Measurements from ENCODE around the gene TOP1. TPM values are rescaled to one million over a fixed set of nuclear protein-coding genes. Genes with fewer than 3 reads are reported as not detected.

The TOP1 gene
- total and polyA plus RNA-seq, 2 donors from 2014 or later: 23.4 to 49.9 TPM

GRCh38 chr20:41123631-41124030, 95.0 kb downstream of the TOP1 start:
- H3K4me3 ChIP-seq (ENCODE audit: low read length in 3 of 3): no peak overlapping the region
- no peak for TF ChIP-seq CTCF (IDR thresholded peaks at IDR 0.05; ENCODE audit: borderline replicate concordance, extremely low read depth, insufficient read depth)
- intact Hi-C loops (cut with DNase I): no loop called here
- no peak overlapping the region for H3K9ac ChIP-seq (ENCODE audit: low read length in 3 of 3)
- no peaks in the 10 kb centered on the region for H3K4me1 ChIP-seq (ENCODE audit: control insufficient read depth in 2 of 3, insufficient read depth in 2 of 3, low read depth in 1 of 3, low read length in 3 of 3)
- no peak overlapping the region for H3K27ac ChIP-seq (ENCODE audit: low read depth in 2 of 2, low read length in 2 of 2)
- FAIRE-seq (no peak), DNase-seq (no peak)
- peaks cover 6 to 51% (median 31%) of the 10 kb centered on the region in 3 donors for H3K36me3 ChIP-seq (ENCODE audit: control insufficient read depth in 2 of 3, insufficient read depth in 3 of 3, low read length in 3 of 3)
- H3K27me3 ChIP-seq (ENCODE audit: control insufficient read depth, insufficient read depth, low read length): no peaks in the 10 kb centered on the region
- H3K9me3 ChIP-seq (ENCODE audit: control insufficient read depth in 2 of 3, insufficient read depth in 1 of 3, low read length in 3 of 3): no peaks in the 10 kb centered on the region

DNA sequence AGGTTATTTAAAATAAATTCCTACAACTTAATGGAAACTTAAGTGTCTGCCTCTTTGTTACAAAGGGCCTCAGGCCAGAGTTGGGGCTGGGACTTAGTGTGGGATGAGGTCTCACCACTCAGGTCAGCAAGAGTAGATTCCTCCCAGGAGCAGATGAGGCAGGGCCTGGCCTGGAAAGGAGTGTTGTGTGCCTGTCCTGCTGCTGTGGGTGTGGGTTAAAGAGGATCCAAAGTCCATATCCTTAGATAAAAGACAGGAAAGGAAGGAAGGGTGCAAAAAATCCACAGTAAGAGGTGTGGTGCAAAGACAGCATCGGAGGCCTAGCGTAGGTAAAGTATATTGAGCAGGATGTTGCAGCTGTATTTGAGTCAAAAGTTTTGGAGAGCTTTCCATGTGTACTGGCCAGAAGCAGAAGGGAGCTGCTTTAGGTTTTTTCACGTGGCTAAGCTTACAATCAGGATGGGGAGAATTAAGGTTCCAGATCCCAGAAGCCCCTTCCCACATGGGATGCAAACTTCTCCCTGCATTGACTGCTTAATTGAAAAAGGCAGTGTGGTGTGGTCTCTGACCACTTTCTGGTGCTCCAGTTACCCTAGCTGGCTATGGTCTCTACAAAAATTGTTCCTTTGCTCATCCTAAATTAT, 96.0 kb downstream of the TOP1 start:
- intact Hi-C loops (cut with DNase I): no loop called here
- no peak for FAIRE-seq
- TF ChIP-seq CTCF (IDR thresholded peaks at IDR 0.05; ENCODE audit: borderline replicate concordance, extremely low read depth, insufficient read depth): no peak
- Histone ChIP-seq H3K27ac (ENCODE audit: low read depth in 2 of 2, low read length in 2 of 2) (no peak overlapping the region), H3K4me3 (ENCODE audit: low read length in 3 of 3) (no peak overlapping the region), H3K4me1 (ENCODE audit: control insufficient read depth in 2 of 3, insufficient read depth in 2 of 3, low read depth in 1 of 3, low read length in 3 of 3) (no peaks in the 10 kb centered on the region), H3K9ac (ENCODE audit: low read length in 3 of 3) (no peak overlapping the region), H3K27me3 (ENCODE audit: control insufficient read depth, insufficient read depth, low read length) (no peaks in the 10 kb centered on the region), H3K9me3 (ENCODE audit: control insufficient read depth in 2 of 3, insufficient read depth in 1 of 3, low read length in 3 of 3) (no peaks in the 10 kb centered on the region), H3K36me3 (ENCODE audit: control insufficient read depth in 2 of 3, insufficient read depth in 3 of 3, low read length in 3 of 3) (peaks cover 4 to 47% (median 29%) of the 10 kb centered on the region in 3 donors)
- no peak for DNase-seq

DNA sequence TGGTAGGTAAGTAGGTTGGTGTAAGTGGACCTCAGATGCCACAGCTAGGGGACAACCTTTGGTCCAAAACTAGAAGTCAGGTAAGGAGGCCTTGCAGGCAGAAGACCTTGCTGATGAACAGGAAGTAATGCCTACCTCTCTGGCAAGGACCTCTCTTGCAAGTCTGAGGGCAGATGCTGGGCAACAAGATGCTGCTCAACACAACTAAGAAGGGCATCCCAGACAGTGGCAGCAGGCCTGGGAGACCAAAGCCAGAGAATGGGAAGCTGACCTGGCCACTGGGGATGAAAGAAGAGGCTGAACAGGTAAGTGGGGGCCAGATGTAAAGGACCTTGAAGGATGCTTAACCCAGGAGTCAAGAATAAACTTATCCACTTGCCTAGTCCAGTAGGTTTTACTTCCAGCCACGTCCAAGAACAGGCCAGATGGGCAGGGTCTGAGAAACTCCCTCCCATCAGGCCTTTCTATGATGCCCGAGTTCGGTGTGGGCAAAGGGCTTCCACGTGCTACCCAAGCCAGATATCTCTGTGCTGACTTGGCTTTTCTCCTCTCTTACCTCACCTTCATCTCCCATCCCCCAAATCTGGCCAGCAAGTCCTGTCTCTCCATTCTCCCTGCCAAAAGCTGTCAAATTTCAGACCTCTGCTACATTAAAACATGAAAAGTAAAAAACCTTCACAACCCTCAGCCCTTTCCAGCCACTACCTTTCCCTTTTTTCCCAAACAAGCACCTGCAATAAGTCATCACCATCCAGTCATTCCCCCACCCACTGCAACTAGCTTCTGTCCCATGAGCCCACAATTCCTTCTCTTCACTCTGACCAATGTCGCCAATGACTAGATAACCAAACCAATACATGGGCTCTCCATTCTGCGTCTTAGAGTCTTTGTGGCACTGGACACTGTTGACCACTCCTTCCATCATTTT, 97.2 kb downstream of the TOP1 start:
- intact Hi-C loops (cut with DNase I): no loop called here
- FAIRE-seq: no peak
- no peak for DNase-seq
- no peaks in the 10 kb centered on the region for H3K9me3 ChIP-seq (ENCODE audit: control insufficient read depth in 2 of 3, insufficient read depth in 1 of 3, low read length in 3 of 3)
- no peak overlapping the region for H3K27ac ChIP-seq (ENCODE audit: low read depth in 2 of 2, low read length in 2 of 2)
- no peak overlapping the region for H3K4me3 ChIP-seq (ENCODE audit: low read length in 3 of 3)
- H3K4me1 ChIP-seq (ENCODE audit: control insufficient read depth in 2 of 3, insufficient read depth in 2 of 3, low read depth in 1 of 3, low read length in 3 of 3): no peaks in the 10 kb centered on the region
- no peaks in the 10 kb centered on the region for H3K27me3 ChIP-seq (ENCODE audit: control insufficient read depth, insufficient read depth, low read length)
- no peak overlapping the region for H3K9ac ChIP-seq (ENCODE audit: low read length in 3 of 3)
- no peak for TF ChIP-seq CTCF (IDR thresholded peaks at IDR 0.05; ENCODE audit: borderline replicate concordance, extremely low read depth, insufficient read depth)
- peaks cover 2 to 37% (median 26%) of the 10 kb centered on the region in 3 donors for H3K36me3 ChIP-seq (ENCODE audit: control insufficient read depth in 2 of 3, insufficient read depth in 3 of 3, low read length in 3 of 3)
